CD1c-positive myeloid dendritic cell (primary cell): ENCODE measurements around the gene EHD1.

Source experiments
- DNase-seq: peaks from one replicate; pipeline ENCODE4 v3.0.0-alpha.2; 2016; ENCODE audit errors: extremely low spot score

The EHD1 gene

GRCh38 chr11:64842851-64843685 lies 35.4 kb downstream of the EHD1 start:
- DNase-seq: no peak

DNA sequence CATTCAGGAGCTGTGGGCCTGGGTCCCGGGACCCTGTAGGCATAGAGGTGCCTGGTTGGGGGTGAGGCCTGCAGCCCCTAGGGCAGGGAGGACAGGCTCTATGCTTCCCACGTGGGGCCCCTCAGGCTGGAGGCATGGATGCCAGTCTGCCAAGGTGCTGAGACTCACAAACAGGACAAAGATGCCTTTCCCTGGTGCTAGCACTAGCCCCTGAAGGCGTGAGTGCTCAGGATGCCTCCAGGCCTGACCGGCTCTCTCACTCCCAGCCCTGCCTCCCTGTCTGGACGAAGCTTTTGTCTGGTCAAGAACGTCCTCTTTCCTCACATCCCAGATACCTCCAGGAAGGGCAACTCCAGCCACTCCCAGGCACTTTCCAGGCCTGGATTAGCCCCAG lies 36.1 kb downstream of the EHD1 start:
- no peak for DNase-seq

GRCh38 chr11:64841592-64842365 lies 36.6 kb downstream of the EHD1 start:
- DNase-seq: no peak

GRCh38 chr11:64839887-64840782 lies 38.3 kb downstream of the EHD1 start:
- no peak for DNase-seq

DNA sequence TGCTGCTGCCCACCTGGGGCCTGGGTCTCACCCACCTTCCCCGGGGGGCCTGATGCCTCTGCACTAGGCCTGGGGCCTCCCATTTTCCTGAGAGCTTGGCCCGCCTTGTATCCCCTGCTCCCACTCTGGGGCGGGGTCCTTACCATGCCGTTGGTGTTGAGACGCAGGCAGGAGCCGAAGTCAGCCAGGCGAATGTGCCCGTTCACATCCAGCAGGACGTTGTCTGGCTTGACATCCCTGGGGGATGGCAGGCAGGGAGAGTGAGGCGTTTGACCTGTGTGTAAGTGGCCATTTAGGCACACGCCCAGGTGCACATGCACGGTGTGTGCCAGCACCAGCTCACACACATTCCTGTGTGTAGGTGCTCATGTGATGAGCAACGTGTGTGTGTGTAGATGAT lies 39.1 kb downstream of the EHD1 start:
- no peak for DNase-seq

- DNase-seq: no peak
These were observed 39.7 kb downstream of the EHD1 start for GRCh38 chr11:64838600-64839334.

GRCh38 chr11:64837887-64838351 lies 40.5 kb downstream of the EHD1 start:
- no peak for DNase-seq

GRCh38 chr11:64836448-64837072 lies 41.9 kb downstream of the EHD1 start:
- no peak for DNase-seq

DNA sequence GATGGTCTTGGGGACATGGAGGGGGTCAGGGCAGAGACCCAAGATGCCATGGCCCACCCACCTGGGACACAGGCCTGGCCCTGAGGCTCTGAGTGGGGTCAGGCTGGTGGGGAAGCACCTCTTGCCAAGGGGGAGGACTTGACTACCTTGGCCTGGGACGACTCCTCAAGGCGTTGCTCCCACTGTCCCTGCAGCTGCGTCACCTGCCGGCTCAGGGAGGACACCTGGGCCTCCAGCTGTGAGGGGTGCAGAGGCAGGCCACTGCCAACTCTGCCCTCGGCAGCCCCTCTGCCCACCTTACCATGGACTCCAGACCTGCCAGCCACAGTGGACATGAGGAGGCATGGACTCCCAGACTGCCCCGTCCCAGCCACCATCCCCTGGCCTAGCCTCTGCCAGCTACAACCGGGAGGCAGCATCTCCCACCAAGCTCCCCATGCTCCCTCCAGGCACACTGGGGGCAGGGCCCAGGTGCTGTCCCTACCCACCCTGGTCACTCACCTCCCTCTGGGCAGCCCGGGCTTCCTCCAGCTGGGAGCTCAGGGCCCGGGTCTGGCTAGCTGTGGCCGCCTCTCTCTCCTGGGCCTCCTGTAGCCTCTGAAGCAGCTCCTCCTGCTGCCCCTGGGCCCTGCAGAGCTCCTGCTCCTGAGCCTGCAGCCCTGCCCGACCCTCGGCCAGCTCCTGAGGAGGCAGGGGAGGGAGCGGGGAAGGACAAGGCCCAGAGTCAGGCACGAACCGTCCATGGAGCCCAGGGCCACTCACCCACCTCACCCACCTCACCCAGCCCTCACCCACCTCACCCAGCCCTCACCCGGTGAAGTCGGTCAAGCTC lies 42.6 kb downstream of the EHD1 start:
- no peak for DNase-seq

DNA sequence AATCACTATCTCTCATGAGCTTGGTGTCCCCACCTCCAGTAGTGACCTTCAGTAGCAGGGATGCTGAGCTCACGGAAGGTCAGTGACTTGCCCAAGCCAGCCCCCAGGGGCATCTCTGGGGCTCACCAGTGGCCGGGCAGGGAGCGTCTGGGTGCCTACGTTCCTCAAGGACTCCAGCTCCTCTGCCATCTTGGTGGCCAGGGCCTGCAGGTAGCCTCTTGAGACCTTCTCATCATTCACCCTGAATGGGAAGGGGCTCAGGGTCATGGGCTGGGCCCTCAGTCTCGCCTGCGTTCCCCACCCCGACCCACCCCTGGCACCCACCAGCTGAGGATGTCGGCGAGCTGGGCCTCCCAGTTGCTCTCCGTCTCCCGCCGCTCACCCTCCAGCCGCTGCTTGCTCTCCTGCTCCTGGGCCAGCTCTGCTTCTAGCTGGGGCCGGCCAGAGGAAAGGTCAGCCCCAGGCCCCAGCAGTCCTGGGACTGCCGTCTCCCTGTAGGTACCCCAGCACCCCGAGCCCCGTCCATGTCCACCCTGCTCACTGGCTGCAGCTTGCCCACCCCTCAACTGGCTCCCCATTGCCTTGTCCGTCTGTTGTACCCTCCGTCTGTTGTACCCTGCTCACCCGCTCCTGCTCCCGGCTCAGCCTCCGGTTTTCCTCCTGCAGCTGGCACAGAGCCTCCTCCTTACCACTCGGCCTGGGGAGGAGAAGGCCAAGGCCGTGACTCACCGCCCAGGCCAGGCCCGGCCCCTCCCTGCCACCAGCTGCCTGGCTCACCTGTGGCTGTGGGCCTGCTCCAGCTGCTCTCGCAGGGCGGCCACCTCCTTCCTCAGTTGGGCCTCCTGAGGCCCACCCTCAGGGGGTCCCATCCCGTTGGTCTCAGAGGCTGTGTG lies 43.5 kb downstream of the EHD1 start:
- DNase-seq: no peak

GRCh38 chr11:64834031-64834722 lies 44.2 kb downstream of the EHD1 start:
- no peak for DNase-seq

- no peak for DNase-seq
These were observed 44.9 kb downstream of the EHD1 start for GRCh38 chr11:64833509-64833908.

GRCh38 chr11:64833198-64833502 lies 45.3 kb downstream of the EHD1 start:
- DNase-seq: no peak

GRCh38 chr11:64832467-64833197 lies 45.8 kb downstream of the EHD1 start:
- DNase-seq: no peak

DNA sequence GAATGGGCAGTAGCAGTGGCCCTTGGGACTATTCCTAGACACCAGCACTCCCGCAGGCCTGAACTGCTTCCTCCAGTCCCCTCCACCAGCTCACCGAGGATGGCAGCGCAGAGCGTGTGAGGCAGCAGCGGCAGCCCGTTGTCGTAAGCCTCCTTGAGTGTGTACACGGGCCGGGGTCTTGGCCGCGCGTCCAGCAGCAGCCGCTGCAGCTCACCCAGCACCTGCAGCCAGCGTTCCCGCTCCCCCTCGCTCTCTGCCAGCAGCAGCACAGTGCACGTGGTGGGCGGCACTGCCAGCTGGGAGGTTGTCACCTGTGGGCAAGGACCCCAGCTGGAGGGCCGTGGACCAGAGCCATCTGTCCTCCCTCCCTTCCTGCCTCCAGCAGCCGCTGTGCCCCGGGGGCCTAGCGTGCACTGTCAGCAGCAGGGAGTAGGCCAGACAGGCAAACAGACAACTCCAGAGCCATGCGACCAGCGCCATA lies 47.0 kb downstream of the EHD1 start:
- no peak for DNase-seq

DNA sequence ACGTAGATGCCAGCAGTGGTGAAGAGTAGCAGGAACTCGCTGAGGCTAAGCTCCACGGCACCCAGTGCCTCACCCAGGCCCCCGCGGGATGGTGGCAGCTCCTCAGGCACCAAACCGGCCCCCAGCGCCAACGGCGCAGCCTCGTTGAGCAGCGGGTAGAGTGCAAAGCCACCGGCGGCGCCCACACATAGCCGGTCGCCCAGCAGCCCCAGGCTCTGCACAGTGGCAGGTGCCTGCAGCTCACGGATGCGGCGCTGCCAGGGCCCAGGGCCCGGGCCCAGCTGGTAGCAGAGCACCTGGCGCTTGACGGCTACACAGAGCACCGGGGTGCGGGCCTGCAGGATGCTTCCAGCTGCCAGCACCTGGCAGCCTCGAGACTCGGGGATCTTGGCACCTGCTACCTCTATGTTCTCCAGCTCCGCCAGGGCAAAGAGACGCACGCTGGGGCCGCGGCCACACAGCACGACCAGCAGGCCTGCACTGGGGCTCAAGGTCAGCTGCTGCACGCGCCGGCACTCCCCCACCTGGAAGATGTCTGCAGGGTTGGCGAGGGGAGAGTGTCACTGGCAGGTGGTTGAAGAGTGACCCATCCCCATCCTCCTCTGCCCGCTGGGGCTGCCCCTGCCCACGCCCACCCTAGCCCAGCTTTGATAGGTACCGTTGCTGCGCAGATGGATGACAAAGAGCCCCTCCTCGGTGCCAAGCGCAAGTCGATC lies 48.7 kb downstream of the EHD1 start:
- DNase-seq: no peak

- no peak for DNase-seq
These were observed 51.0 kb downstream of the EHD1 start for GRCh38 chr11:64827451-64827839.
